B cell (primary cell): ENCODE measurements around the gene TCERG1L. TPM values are rescaled to one million over a fixed set of nuclear protein-coding genes. Genes with fewer than 3 reads are reported as not detected.

Source experiments
- ATAC-seq: fragments of 200-7000 bp; cut with Tn5 transposase; one replicate; pipeline ENCODE4 v1.10.0; 2021; ENCODE audit warnings: low read depth, mild to moderate bottlenecking, moderate number of reproducible peaks, moderate library complexity
- CTCF ChIA-PET: fragments of 350-600 bp; sonication (Branson Sonifier 250); formaldehyde crosslinking; loops from one replicate; lab custom pipeline; 2021; ENCODE audit warnings: antibody characterized with exemption, inconsistent platforms; lab: Charles Lee
- POLR2A ChIA-PET: fragments of 350-600 bp; sonication (Branson Sonifier 250); formaldehyde crosslinking; loops from one replicate; lab custom pipeline; 2021; ENCODE audit warnings: antibody characterized with exemption; lab: Charles Lee
- DNase-seq: peaks from one replicate; pipeline ENCODE4 v3.0.0; 2013
- H2AFZ ChIP-seq: 2 replicates; pipeline ENCODE4 v1.6.1; 2012; ENCODE audit warnings: mild to moderate bottlenecking, low read depth, low read length; ENCODE audit not compliant: insufficient read depth, poor library complexity, severe bottlenecking
- H3K27ac ChIP-seq, 2 donors: 1 replicate in 1 of 2; 2 replicates in 1 of 2; pipeline ENCODE4 v1.5.1; 2012 to 2013; ENCODE audit warnings: low read length in 2 of 2, mild to moderate bottlenecking in 2 of 2, moderate library complexity in 1 of 2
- H3K27me3 ChIP-seq, 4 experiments: fragments of 200-600 bp in 1 of 4; sonication (generic) in 1 of 4; replicated peaks in 1 of 4; 1 replicate in 2 of 4; 2 replicates in 2 of 4; pipeline versions ENCODE4 v1.6.1 to v1.7.0; 2013 to 2016; ENCODE audit warnings: low read length in 3 of 4, mild to moderate bottlenecking in 2 of 4, mixed read lengths in 1 of 4, moderate library complexity in 1 of 4; ENCODE audit not compliant: insufficient read depth in 4 of 4, control insufficient read depth in 3 of 4; ENCODE audit errors: control extremely low read depth in 1 of 4
- H3K36me3 ChIP-seq, 2 experiments: replicated peaks in 1 of 2; 1 replicate in 1 of 2; 2 replicates in 1 of 2; pipeline versions ENCODE4 v1.6.1 to v1.7.1; 2013; ENCODE audit warnings: low read length in 1 of 2; ENCODE audit not compliant: insufficient read depth in 2 of 2, control insufficient read depth in 1 of 2; ENCODE audit errors: control extremely low read depth in 1 of 2, extremely low read depth in 1 of 2
- H3K4me1 ChIP-seq, 2 donors: fragments of 200-600 bp in 1 of 2; sonication (generic) in 1 of 2; 1 replicate in 1 of 2; 2 replicates in 1 of 2; pipeline versions ENCODE4 v1.5.1 to v1.6.1; 2013 to 2017; ENCODE audit warnings: low read length in 2 of 2; ENCODE audit not compliant: control insufficient read depth in 2 of 2, insufficient read depth in 2 of 2
- H3K4me2 ChIP-seq: replicated peaks from 2 replicates; pipeline ENCODE3; 2012; ENCODE audit warnings: mild to moderate bottlenecking, low read depth, low read length; ENCODE audit not compliant: poor library complexity, severe bottlenecking
- H3K4me3 ChIP-seq, 5 experiments: fragments of 200-600 bp in 1 of 5; sonication (generic) in 1 of 5; 1 replicate in 3 of 5; 2 replicates in 2 of 5; pipeline versions ENCODE4 v1.5.1 to v1.7.0; 2011 to 2016; ENCODE audit warnings: low read length in 4 of 5, mild to moderate bottlenecking in 4 of 5, low read depth in 2 of 5, control low read depth in 1 of 5, moderate library complexity in 1 of 5; ENCODE audit not compliant: insufficient read depth in 1 of 5; ENCODE audit errors: control extremely low read depth in 1 of 5, extremely low read depth in 1 of 5
- H3K79me2 ChIP-seq: fragments of 200-600 bp; sonication (generic); one replicate; pipeline ENCODE4 v1.6.0; 2016; ENCODE audit warnings: low read length; ENCODE audit not compliant: control insufficient read depth, insufficient read depth
- H3K9ac ChIP-seq: fragments of 200-600 bp; sonication (generic); 2 replicates; pipeline ENCODE4 v1.6.1; 2017; ENCODE audit warnings: mild to moderate bottlenecking, low read length, moderate library complexity
- H3K9me3 ChIP-seq, 3 donors: one replicate each; pipeline versions ENCODE4 v1.6.1 to v1.7.1; 2013; ENCODE audit warnings: low read length in 2 of 3; ENCODE audit not compliant: control insufficient read depth in 2 of 3, insufficient read depth in 1 of 3; ENCODE audit errors: control extremely low read depth in 1 of 3
- H4K20me1 ChIP-seq: 2 replicates; pipeline ENCODE4 v1.6.0; 2012; ENCODE audit warnings: mild to moderate bottlenecking, low read length; ENCODE audit not compliant: insufficient read depth, control insufficient read depth, poor library complexity, severe bottlenecking
- H3K27ac Mint-ChIP-seq: one replicate; pipeline ENCODE4 v1.8.0; 2021; ENCODE audit warnings: mixed read lengths
- H3K27me3 Mint-ChIP-seq: one replicate; pipeline ENCODE4 v1.8.0; 2021; ENCODE audit warnings: mixed read lengths
- H3K4me1 Mint-ChIP-seq: one replicate; pipeline ENCODE4 v1.8.0; 2021; ENCODE audit warnings: mixed read lengths
- H3K4me3 Mint-ChIP-seq: one replicate; pipeline ENCODE4 v1.8.0; 2021; ENCODE audit warnings: mixed read lengths
- H3K9me3 Mint-ChIP-seq: one replicate; pipeline ENCODE4 v1.8.0; 2022; ENCODE audit warnings: mixed read lengths; ENCODE audit not compliant: insufficient read depth
- EZH2 ChIP-seq: IDR thresholded peaks from 2 replicates; pipeline ENCODE4 v1.6.1; 2012; ENCODE audit warnings: borderline replicate concordance, low read depth, mild to moderate bottlenecking, moderate library complexity, low read length; ENCODE audit not compliant: insufficient read depth, poor library complexity, severe bottlenecking
- WGBS: methylation state at CpG from one replicate; pipeline ENCODE4 v1.1.5; 2013; ENCODE audit warnings: missing lambda C conversion rate; ENCODE audit not compliant: insufficient coverage; 5-methylcytosine and 5-hydroxymethylcytosine counted together
- intact Hi-C: fragments of 100-400 bp; cut with micrococcal nuclease; formaldehyde crosslinking; loops from one replicate; pipeline ENCODE4 v1.10.0; 2022
- polyA plus RNA-seq: library from polyadenylated mRNA; depleted of rRNA; stranded (reverse); fragments of >200 nt; gene quantifications from 2 replicates; pipeline ENCODE4 v1.2.3, GENCODE V29; 2012
- total RNA-seq, 2 donors: library from RNA; stranded (reverse); fragments of 120-200 nt in 1 of 2; gene quantifications; 1 replicate in 1 of 2; 2 replicates in 1 of 2; pipeline versions ENCODE4 v1.2.3 to v1.2.4, GENCODE V29; 2013 to 2022
- TF ChIP-seq, protein P1 (sequence below): fragments of 200-600 bp; IDR thresholded peaks from one replicate; pipeline ENCODE4 v1.8.0; 2022; ENCODE audit warnings: antibody characterized with exemption, mild to moderate bottlenecking

TCERG1L gene
- total and polyA plus RNA-seq, 2 donors (not counting 1 experiment from before 2014, with no cell fraction given): 0.10 TPM; not detected in 1

DNA sequence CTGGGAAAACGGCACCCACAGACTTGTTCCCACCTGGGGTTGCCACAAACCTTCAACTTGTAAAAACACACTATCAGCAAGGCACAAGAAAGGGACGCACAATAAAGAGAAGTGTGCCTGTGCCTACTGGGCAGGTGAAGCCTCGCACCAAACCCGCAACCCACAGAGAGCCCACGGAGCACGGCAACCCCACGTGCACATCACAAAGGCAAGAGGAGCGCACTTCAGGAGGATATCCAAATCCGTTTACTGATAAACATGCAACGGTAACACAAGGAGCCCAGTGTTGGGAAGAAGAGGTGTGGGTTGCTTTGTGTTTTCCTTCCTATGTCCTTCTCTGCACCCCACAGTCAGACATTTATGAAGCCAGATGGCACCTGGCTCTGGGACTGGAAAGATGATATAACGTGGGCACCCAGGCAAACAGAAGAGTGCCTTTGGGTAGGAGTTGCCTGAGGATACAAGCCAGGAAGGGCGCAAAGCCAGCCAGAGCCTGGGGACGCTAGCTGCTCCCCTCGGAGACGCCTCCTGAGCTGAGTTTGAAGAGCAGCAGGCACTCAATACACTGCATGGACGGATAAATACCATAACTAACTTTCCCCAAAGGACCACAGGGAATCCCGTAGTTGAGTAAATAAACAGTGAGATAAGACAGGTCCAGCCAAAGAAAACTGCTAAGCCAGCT is 41.6 kb downstream of the TCERG1L start:
- WGBS: 92% methylated on average over 12 of the region's 17 CpGs

GRCh38 chr10:131267814-131268095 is 43.8 kb downstream of the TCERG1L start:
- no peaks in the 10 kb centered on the region for H3K27me3 ChIP-seq
- no peak overlapping the region for H3K9ac ChIP-seq
- no peak overlapping the region for H3K27ac ChIP-seq
- ChIA-PET CTCF (no interaction called here), POLR2A (no interaction called here)
- no peaks in the 10 kb centered on the region for H3K4me1 Mint-ChIP-seq
- ATAC-seq: no peak
- no peaks in the 10 kb centered on the region for H3K36me3 ChIP-seq
- H3K27ac Mint-ChIP-seq: no peak overlapping the region
- H3K9me3 ChIP-seq: peaks cover 0 to 23% (median 0%) of the 10 kb centered on the region in 3 donors
- no peak overlapping the region for H3K4me2 ChIP-seq
- no peaks in the 10 kb centered on the region for H3K27me3 Mint-ChIP-seq
- 91% methylated on average over 6 of the region's 6 CpGs for WGBS
- no peaks in the 10 kb centered on the region for H4K20me1 ChIP-seq
- TF ChIP-seq EZH2: no peak
- TF ChIP-seq, protein P1, sequence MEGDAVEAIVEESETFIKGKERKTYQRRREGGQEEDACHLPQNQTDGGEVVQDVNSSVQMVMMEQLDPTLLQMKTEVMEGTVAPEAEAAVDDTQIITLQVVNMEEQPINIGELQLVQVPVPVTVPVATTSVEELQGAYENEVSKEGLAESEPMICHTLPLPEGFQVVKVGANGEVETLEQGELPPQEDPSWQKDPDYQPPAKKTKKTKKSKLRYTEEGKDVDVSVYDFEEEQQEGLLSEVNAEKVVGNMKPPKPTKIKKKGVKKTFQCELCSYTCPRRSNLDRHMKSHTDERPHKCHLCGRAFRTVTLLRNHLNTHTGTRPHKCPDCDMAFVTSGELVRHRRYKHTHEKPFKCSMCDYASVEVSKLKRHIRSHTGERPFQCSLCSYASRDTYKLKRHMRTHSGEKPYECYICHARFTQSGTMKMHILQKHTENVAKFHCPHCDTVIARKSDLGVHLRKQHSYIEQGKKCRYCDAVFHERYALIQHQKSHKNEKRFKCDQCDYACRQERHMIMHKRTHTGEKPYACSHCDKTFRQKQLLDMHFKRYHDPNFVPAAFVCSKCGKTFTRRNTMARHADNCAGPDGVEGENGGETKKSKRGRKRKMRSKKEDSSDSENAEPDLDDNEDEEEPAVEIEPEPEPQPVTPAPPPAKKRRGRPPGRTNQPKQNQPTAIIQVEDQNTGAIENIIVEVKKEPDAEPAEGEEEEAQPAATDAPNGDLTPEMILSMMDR: no peak
- H3K4me3 ChIP-seq: no peak overlapping the region
- no peak overlapping the region for H2AFZ ChIP-seq
- DNase-seq: no peak
- peaks cover 3% of the 10 kb centered on the region for H3K9me3 Mint-ChIP-seq
- no peaks in the 10 kb centered on the region for H3K4me1 ChIP-seq
- H3K4me3 Mint-ChIP-seq: no peak overlapping the region
- intact Hi-C loops: no loop called here
- H3K79me2 ChIP-seq: no peaks in the 10 kb centered on the region

More for the DNA sequence above, 41.6 kb downstream of the TCERG1L start:
- H4K20me1 ChIP-seq: no peaks in the 10 kb centered on the region
- H3K36me3 ChIP-seq: no peaks in the 10 kb centered on the region
- H3K9me3 ChIP-seq: peaks cover 0 to 25% (median 0%) of the 10 kb centered on the region in 3 donors
- H3K9ac ChIP-seq: no peak overlapping the region
- TF ChIP-seq EZH2: no peak
- TF ChIP-seq, protein P1: no peak
- H2AFZ ChIP-seq: no peak overlapping the region
- no peaks in the 10 kb centered on the region for H3K4me1 Mint-ChIP-seq
- H3K4me1 ChIP-seq: no peaks in the 10 kb centered on the region
- no peaks in the 10 kb centered on the region for H3K27me3 ChIP-seq
- H3K4me3 ChIP-seq: no peak overlapping the region
- no peak for ATAC-seq
- peaks cover 3% of the 10 kb centered on the region for H3K9me3 Mint-ChIP-seq
- H3K27me3 Mint-ChIP-seq: no peaks in the 10 kb centered on the region
- intact Hi-C loops: no loop called here
- POLR2A ChIA-PET: no interaction called here
- H3K4me2 ChIP-seq: no peak overlapping the region
- no peak overlapping the region for H3K4me3 Mint-ChIP-seq
- no peaks in the 10 kb centered on the region for H3K79me2 ChIP-seq
- DNase-seq: no peak
- H3K27ac ChIP-seq: no peak overlapping the region
- H3K27ac Mint-ChIP-seq: no peak overlapping the region
- CTCF ChIA-PET: no interaction called here
